Measurements from ENCODE around the gene USP36.
"Not testable (repeated sequence)": the region's sequence is repeated elsewhere in the genome, so short reads cannot be mapped to it uniquely, and the experiment has no call there.

USP36 gene

GRCh38 chr17:78753316-78754250 lies 87.0 kb downstream of the USP36 start:
- no peak overlapping the region for H3K4me3 ChIP-seq (ENCODE audit: low read length)
- TF ChIP-seq ZNF274 (IDR thresholded peaks at IDR 0.05; ENCODE audit: low read depth, low read length): no peak

GRCh38 chr17:78751447-78752161 lies 89.0 kb downstream of the USP36 start:
- no peak for TF ChIP-seq ZNF274 (IDR thresholded peaks at IDR 0.05; ENCODE audit: low read depth, low read length)
- no peak overlapping the region for H3K4me3 ChIP-seq (ENCODE audit: low read length)

- H3K4me3 ChIP-seq (ENCODE audit: low read length): not testable (repeated sequence)
Measured at GRCh38 chr17:78751000-78751399, 89.6 kb downstream of the USP36 start.

- no peak for TF ChIP-seq ZNF274 (IDR thresholded peaks at IDR 0.05; ENCODE audit: low read depth, low read length)
- H3K4me3 ChIP-seq (ENCODE audit: low read length): peak overlapping the region; percentile 9; the same call in 1 of the 2 replicates
Measured at GRCh38 chr17:78748730-78749317, 91.8 kb downstream of the USP36 start.

- H3K4me3 ChIP-seq (ENCODE audit: low read length): peak overlapping the region; percentile 9; the same call in 1 of the 2 replicates
- TF ChIP-seq ZNF274 (IDR thresholded peaks at IDR 0.05; ENCODE audit: low read depth, low read length): no peak
Measured at GRCh38 chr17:78748048-78748729, 92.4 kb downstream of the USP36 start.

GRCh38 chr17:78747488-78747887 lies 93.1 kb downstream of the USP36 start:
- TF ChIP-seq ZNF274 (IDR thresholded peaks at IDR 0.05; ENCODE audit: low read depth, low read length): no peak
- H3K4me3 ChIP-seq (ENCODE audit: low read length): no peak overlapping the region; the same call in 1 of the 2 replicates

GRCh38 chr17:78746949-78747269 lies 93.7 kb downstream of the USP36 start:
- H3K4me3 ChIP-seq (ENCODE audit: low read length): no peak overlapping the region
- no peak for TF ChIP-seq ZNF274 (IDR thresholded peaks at IDR 0.05; ENCODE audit: low read depth, low read length)

- H3K4me3 ChIP-seq (ENCODE audit: low read length): no peak overlapping the region
- no peak for TF ChIP-seq ZNF274 (IDR thresholded peaks at IDR 0.05; ENCODE audit: low read depth, low read length)
Measured at GRCh38 chr17:78746263-78746948, 94.2 kb downstream of the USP36 start.
